ENCODE results near the gene DMXL2. TPM values are rescaled to one million over a fixed set of nuclear protein-coding genes. Genes with fewer than 3 reads are reported as not detected.

The DMXL2 gene
- total and polyA plus RNA-seq, 9 of the 15 experiments (the other 6 are each of a cell fraction or from before 2014, with no cell fraction given) = 9.3 to 57.7 (median 30.7) TPM

- Histone ChIP-seq H3K36me3 (ENCODE audit: control insufficient read depth, insufficient read depth, low read length) (peaks cover 46% of the 10 kb centered on the region), H3K4me1 (replicated peaks in 1 of 2; ENCODE audit: control insufficient read depth in 2 of 2, insufficient read depth in 2 of 2, low read length in 2 of 2) (no peaks in the 10 kb centered on the region), H3K4me3 (no peak overlapping the region), H3K9me1 (ENCODE audit: control insufficient read depth, insufficient read depth, low read length) (no peaks in the 10 kb centered on the region), H3K79me2 (ENCODE audit: control insufficient read depth, insufficient read depth, low read length) (no peaks in the 10 kb centered on the region; the same call in 2 of the 3 replicates), H3K27me3 (ENCODE audit: control insufficient read depth in 2 of 2, insufficient read depth in 2 of 2, low read length in 2 of 2) (no peaks in the 10 kb centered on the region), H3K9me3 (replicated peaks; ENCODE audit: control insufficient read depth, insufficient read depth, low read depth, low read length) (no peaks in the 10 kb centered on the region), H2AFZ (ENCODE audit: low read depth, low read length) (no peak overlapping the region), H3K27ac (ENCODE audit: extremely low read depth, low read depth, low read length) (no peak overlapping the region), H4K20me1 (replicated peaks; ENCODE audit: control insufficient read depth, insufficient read depth, low read length) (no peaks in the 10 kb centered on the region), H3K4me2 (ENCODE audit: insufficient read depth, low read length) (no peak overlapping the region), H3K9ac (ENCODE audit: insufficient read depth in 1 of 2, low read depth in 2 of 2, low read length in 2 of 2) (no peak overlapping the region)
- intact Hi-C loops (cut with micrococcal nuclease) = no loop called here
- ChIA-PET POLR2A (no interaction called here), CTCF (ENCODE audit: low intra/inter-chr PET ratio) (no interaction called here)
- BruUV-seq (replicated peaks) = no TSS peak
- no peak for ATAC-seq
- in situ Hi-C loops (cut with MboI) = no loop called here
- DNase-seq (ENCODE audit: extremely low read depth in 1 of 4, low spot score in 3 of 4) = no peak
- no peak for FAIRE-seq
- TF ChIP-seq CREB1 (IDR thresholded peaks at IDR 0.05) (no peak), CREB1 (CRISPR knock-in tag; IDR thresholded peaks at IDR 0.05) (no peak), CHD2 (IDR thresholded peaks at IDR 0.05; ENCODE audit: low read depth, low read length) (no peak), SMAD3 (CRISPR knock-in tag; conservative IDR thresholded peaks at IDR 0.05) (no peak), HINFP (tag; conservative IDR thresholded peaks at IDR 0.05; ENCODE audit: low read depth) (no peak), BRD9 (IDR thresholded peaks at IDR 0.05; ENCODE audit: low read depth, partially characterized antibody) (no peak), EP400 (IDR thresholded peaks at IDR 0.05) (no peak), CEBPG (CRISPR knock-in tag; IDR thresholded peaks at IDR 0.05) (no peak), CEBPG (tag; conservative IDR thresholded peaks at IDR 0.05 in 1 of 2, IDR thresholded peaks at IDR 0.05 in 1 of 2) (no peak), NR2C1 (IDR thresholded peaks at IDR 0.05) (no peak), NR2C1 (tag; IDR thresholded peaks at IDR 0.05) (no peak), MGA (IDR thresholded peaks at IDR 0.05) (no peak)
Measured at GRCh38 chr15:51475736-51476135, 146.8 kb downstream of the DMXL2 start.
